Fibroblast of upper back skin (primary cell): ENCODE data around the gene SNAI1.
A peak's percentile ranks its signal among the peaks of the same experiment; 100 is the strongest.
"Not testable (repeated sequence)": the region's sequence is repeated elsewhere in the genome, so short reads cannot be mapped to it uniquely, and the experiment has no call there.

Experiments used
- DNase-seq: peaks from one replicate; pipeline ENCODE4 v3.0.0-alpha.2; 2013

SNAI1 gene

DNA sequence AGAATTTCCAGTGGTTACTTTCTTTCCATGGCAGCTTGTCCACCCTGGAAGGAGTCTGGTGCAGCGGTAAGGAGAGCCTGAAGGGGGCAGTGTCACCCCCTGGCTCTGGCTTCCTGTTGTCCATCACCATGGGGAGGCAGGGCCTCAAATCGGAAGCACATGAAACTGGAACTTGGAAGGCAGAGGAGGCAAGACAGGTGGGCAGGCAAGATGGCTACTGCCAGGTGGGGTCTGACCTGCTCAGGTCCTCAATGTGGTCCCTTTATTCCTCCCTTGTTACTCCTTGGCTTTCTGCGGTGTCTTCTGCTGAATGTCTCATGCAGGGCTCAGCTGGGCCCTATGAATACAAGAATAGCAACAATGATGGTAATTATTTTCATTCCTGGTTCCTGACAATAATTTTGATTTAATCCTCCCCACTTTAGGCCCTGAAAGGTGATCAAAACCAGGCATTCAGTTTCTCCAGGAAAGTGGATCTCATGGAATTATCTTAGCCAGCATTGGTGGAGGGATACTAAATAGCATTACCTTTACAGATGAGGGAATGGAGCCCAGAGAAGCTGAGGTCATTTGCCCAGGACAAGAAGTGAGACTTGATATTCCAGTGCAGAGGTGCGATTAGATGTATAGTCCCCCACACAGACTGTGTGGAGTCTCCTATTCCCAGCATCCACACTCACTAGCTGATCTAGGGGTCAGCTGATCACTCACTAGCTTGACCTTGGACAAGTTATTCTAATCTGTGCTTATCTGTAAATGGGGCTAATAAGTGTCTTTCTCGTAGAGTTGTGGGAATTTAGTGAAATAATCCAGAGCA is 17.6 kb upstream of the SNAI1 start:
- DNase-seq, result no peak

DNA sequence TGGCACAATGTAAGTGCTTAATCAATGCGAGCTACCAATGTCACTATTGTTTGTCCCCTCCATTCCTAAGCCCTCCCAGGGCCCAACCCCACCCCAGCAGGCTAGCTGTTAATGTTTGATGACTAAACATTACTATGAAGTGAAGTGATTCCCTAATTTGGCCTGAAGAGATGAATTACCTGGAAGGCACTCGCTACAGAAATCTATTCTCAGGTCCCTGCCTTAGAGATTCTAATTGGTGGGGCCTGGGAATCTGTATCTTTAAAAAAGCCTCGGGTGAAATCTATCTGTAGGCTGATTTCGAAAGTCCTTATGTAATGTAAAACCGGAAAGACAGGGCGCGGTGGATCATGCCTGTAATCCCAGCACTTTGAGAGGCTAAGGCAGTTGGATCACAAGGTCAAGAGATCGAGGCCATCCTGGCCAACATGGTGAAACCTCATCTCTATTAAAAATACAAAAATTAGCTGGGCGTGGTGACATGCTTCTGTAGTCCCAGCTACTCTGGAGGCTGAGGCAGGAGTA is 16.9 kb upstream of the SNAI1 start:
- no peak for DNase-seq

DNA sequence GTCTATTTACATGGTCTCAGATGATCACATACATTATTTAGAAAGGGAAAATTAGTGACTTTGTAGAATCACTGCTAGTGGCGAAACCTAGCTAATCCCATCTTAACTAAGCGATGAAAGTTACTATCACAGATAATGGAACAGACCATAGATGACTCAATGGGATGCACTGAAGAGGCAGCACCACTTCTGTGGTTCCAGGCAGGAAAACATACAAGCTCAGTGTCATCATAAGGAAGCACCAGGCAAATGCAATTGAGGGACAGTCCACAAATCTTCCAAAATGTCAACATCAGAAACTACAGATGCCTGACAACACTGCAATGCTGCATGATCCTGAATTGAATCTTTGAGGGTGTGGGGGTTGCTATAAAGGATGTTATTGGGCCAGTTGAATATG is 15.9 kb upstream of the SNAI1 start:
- no peak for DNase-seq

DNA sequence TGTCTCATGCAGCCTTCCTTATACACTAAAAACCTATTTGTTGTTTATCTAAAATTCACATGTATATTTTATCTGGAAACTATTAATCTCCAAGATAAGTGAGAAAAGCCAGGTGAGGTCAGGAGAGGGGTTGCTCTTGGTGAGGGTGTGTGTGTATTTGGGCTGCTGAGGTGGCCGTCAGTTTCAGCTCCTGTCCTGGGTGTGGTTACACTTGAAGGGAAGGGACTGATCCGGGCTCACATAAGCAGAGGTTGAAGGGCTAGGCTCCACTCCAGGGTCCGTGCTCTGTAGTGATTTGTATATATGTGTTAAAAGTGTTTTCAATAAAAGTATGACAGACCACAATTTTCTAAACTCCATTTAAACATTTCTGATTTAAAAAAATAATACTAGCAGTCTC is 13.5 kb upstream of the SNAI1 start:
- DNase-seq, result no peak

GRCh38 chr20:49969946-49970345 is 12.8 kb upstream of the SNAI1 start:
- DNase-seq, result no peak

- DNase-seq, result no peak
Measured at GRCh38 chr20:49970498-49970897, 12.3 kb upstream of the SNAI1 start.

- DNase-seq, result no peak
Measured at GRCh38 chr20:49973981-49974380, 8.8 kb upstream of the SNAI1 start.

DNA sequence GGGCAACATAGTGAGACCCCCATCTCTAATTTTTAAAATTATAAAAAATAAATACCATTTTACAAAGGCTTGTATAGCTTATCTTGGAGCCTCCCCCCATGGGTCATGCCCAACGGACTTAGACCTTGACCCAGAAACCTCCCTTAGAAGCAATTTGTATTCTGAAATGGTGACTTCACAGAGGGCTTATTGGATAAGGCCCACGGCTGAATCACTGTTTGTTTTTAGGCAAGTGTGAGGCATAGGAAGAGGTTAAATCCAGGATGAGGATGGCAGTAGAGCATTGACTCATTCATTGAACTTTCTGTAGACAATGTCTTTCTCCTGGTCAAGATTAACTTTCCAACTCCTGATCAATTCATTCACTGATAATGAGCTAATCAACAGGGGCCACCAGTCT is 6.2 kb upstream of the SNAI1 start:
- no peak for DNase-seq

DNA sequence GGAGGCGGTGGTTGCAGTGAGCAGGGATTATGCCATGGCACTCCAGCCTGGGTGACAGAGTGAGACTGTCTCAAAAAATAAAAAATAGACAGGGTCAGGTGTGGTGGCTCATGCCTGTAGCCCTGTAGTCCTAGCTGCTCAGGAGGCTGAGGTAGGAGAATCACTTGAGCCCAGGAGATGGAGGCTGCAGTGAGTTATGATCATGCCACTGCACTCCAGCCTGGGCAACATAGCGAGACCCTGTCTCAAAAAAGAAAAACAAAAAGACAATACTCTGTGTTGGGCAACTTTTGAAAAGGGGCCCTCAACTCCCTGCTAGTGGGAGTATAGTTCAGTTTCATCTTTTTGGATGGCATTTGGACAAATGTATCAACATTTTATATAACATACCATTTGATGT is 5.0 kb upstream of the SNAI1 start:
- not testable (repeated sequence) for DNase-seq

DNA sequence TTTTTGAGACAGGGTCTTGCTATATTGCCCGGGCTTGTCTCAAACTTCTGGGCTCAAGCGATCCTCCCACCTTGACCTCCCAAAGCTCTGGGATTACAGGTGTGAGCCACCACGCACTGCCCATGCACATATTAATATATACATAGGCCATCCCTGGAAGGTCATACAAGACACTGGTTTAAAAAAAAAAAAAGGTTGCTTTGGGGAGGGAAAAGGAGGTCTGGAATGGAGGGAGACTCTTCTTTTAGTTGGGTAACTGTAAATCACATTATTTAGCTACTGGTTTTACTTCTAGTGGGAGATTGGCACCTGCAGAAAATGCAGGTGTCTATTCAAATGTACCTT is 4.1 kb upstream of the SNAI1 start:
- no peak for DNase-seq

DNA sequence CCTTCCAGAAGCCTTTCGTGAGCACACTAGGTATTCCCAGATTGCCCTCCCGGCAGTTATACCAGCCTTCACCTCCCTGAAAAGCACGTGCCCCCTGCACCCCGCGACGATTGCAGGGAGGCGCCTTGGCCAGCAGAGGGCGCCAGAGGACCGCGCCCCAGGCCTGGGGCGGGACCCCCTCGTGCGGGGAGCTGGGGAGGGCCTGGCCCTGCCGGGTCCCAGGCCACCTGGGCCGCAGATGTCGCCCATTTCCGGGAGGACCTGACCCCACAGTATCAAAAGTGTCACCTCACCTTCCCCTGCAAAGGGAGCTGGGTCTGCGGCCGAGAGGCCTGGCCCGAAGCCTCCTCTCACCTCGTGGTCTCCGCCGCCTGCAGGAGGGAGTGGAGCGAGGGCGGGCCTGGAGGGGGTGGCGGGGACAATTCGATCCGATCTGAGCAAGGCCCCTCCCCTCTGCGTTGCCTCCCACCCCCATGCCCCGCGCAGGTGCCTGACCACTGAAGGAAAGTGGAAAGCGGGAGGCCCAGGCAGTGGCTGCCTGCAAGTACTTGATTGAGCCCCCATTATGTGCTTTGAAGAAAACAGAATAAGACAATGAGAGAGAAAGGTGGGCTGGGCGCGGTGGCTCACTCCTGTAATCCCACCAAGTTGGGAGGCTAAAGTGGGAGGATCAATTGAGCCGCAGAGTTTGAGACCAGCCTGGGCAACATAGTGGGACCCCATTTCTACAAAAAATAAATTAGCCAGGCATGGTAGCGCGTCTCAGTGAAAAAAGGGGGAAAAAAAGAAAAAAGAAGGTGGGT is 3.5 kb upstream of the SNAI1 start:
- peak; percentile 37 for DNase-seq

DNA sequence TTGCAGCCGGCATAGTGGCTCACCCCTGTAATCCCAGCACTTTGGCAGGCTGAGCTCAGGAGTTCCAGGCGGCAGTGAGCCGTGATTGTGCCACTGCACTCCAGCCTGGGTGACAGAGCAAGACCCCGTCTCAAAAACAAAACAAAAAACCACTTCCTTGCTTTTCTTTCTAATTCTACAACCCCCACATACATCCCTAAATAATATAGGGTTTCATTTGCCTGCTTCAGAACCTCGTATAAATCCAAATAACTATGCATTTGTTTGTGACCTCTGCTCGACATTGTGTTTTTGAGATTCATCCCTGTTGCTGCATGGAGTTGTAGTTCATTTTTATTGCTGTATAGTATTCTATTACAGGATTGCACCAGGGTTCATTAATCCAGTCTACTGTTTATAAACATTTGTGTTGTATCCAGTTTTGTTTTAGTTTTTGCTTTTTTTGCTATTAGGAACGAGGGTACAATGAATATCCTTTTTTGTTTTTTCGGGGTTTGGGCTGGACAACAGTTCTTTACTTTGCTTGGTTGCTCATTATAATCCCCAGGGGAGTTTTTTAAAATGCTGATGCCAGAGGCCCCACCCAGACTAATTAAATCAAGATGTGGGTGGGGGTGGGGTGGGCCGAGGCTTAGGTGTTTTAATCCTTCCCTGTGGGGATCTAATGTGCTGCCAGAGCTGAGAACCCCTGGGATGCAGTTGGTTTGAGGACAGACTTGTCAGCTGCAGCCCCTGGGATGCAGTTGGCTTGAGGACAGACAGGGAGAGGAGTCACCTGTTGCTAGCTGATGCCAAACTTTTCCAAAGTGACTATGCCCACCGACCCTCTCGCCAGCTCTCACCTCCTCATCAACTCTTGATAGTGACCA is 2.4 kb upstream of the SNAI1 start:
- DNase-seq, result no peak

DNA sequence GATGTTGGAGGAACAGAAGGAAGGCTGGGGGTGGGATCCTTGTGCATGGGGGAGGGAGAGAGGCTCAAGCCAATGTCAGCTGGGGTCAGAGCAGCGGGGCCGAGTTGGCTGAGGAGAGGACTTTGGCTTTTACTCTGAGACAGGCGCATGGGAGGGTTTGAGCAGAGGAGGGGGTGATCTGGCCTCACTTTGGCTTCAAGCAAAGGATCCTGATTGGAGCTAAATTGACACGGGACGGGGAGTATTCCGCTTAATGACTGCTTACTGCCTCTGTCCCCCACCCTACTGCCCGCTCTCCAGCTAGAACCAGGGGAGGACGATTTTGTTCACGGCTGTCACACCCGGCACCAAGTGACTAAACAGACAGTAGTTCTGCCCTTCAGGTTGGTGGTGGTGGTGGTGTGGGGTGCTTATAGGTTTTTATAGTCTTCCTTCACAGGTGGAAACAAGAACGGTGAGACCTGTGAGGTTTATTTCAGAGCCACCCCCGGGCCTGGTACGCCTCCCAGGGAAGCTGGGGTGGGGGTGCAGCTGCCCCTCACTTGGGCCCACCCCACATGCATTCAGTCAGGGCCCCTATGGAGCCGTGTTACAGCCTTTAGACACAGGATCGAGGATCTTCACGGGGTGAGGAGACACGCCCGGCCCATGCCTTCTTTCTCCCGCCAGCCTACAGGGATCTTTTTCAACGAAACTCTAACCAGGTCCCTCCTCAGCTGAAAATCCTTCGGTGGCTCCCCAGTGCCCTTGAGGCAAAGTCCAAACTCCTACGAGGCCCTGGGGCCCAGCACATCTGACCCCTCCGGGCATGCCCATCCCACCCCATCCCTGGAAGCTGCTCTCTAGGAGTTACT is 1.3 kb upstream of the SNAI1 start:
- no peak for DNase-seq

DNA sequence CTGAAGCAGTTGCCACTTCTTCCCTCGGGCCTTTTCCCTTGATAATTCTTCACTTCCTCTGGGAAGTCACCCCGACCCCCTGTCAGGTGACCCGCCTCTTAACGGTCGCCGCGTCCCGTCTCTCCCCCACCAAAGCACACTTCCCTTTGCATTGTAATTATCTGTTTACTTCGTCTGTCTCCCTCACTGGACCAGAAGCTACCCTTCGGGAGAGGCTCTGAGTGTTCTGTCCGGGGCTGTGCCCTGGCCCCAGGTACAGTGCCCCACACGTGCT is 771 bp upstream of the SNAI1 start:
- no peak for DNase-seq

GRCh38 chr20:49983123-49983847 is 505 bp downstream of the SNAI1 start:
- no peak for DNase-seq

DNA sequence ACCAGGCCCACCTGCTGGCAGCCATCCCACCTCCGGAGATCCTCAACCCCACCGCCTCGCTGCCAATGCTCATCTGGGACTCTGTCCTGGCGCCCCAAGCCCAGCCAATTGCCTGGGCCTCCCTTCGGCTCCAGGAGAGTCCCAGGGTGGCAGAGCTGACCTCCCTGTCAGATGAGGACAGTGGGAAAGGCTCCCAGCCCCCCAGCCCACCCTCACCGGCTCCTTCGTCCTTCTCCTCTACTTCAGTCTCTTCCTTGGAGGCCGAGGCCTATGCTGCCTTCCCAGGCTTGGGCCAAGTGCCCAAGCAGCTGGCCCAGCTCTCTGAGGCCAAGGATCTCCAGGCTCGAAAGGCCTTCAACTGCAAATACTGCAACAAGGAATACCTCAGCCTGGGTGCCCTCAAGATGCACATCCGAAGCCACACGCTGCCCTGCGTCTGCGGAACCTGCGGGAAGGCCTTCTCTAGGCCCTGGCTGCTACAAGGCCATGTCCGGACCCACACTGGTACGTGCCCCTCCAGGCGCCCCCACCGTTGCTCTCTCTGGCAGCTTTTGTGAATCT is 1.1 kb downstream of the SNAI1 start:
- DNase-seq, result no peak

DNA sequence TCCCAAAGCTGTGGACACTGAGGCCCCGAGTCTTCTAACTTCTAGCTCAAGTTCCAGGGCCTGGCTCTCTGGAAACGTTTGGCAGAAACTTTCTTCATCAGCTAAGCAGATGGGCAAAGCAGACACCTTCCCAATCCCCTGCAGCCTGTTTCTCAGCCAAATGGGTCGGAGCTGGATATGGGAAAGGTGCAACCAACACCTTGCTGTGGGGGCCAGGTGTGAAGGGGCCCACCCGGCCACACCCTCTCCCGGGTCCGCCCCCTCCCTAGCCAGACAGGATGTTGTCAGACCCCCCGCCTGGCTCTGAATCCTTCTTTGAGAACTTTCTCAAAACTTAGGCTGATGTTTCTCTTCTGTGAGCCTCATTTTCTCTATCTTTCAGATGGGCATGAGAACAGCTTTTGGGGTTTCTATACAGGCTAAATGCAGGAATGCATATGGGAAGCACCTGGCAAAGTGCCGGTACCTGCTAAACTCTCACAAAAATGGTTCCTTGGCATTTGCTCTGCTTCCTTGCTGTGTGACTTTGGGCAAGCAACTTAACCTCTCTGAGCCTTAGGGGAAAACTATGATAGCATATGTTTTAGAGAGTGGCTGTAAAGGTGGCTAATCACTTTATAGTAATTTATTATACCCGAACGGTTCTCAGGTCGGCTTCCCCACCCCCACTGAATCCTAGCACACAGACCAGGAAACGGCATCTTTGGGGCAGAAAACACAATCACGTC is 1.8 kb downstream of the SNAI1 start:
- DNase-seq, result no peak

- no peak for DNase-seq
Measured at GRCh38 chr20:49985157-49985556, 2.4 kb downstream of the SNAI1 start.

- DNase-seq, result no peak
Measured at GRCh38 chr20:49985617-49986016, 2.8 kb downstream of the SNAI1 start.

DNA sequence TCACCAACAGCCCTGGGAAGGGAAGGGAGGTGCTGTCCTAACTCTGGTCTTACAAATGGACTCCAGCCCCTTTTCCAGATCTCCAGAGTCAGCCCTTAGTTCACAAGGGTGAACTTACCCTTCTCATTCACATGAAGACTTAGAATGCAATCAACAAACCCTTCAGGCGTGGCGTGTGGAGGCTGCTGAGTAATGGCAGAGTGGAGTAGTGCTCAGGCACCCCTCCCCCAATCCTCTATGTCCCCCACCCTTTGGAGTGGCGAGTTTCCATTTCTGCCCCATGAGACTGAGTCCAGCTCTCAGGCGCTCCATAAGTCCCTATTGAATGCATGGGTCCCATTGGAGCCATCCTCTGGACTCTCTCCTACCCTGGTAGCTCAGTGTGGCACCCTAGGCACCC is 3.3 kb downstream of the SNAI1 start:
- no peak for DNase-seq
